Thoracic aorta (tissue), 2 donors: Measurements from ENCODE around the gene C10orf90. TPM values are rescaled to one million over a fixed set of nuclear protein-coding genes. Genes with fewer than 3 reads are reported as not detected.

ENCODE experiments used
- ATAC-seq: fragments of 150-250 bp; one replicate; pipeline ENCODE4 v1.8.0; 2017; ENCODE audit warnings: low read depth; ENCODE audit not compliant: insufficient number of reproducible peaks, low FRiP score
- DNase-seq: peaks from one replicate; pipeline ENCODE4 v3.0.0-alpha.2; 2020; ENCODE audit warnings: low spot score
- H3K27ac ChIP-seq, 2 donors: fragments of 200-600 bp; sonication (generic); 1 replicate in 1 of 2; 2 replicates in 1 of 2; pipeline ENCODE4 v1.5.1; 2016; ENCODE audit warnings: mild to moderate bottlenecking in 2 of 2, moderate library complexity in 2 of 2
- H3K27me3 ChIP-seq: fragments of 200-600 bp; sonication (generic); replicated peaks from 2 replicates; pipeline ENCODE4 v1.6.0; 2016; ENCODE audit warnings: mild to moderate bottlenecking; ENCODE audit not compliant: insufficient read depth
- H3K36me3 ChIP-seq: fragments of 200-600 bp; sonication (generic); one replicate; pipeline ENCODE4 v1.5.1; 2016
- H3K4me1 ChIP-seq, 2 donors: fragments of 200-600 bp; sonication (generic); 1 replicate in 1 of 2; 2 replicates in 1 of 2; pipeline versions ENCODE4 v1.5.1 to v1.6.0; 2016; ENCODE audit warnings: low read depth in 2 of 2, mild to moderate bottlenecking in 1 of 2; ENCODE audit not compliant: control insufficient read depth in 1 of 2
- H3K4me3 ChIP-seq: fragments of 200-600 bp; sonication (generic); 2 replicates; pipeline ENCODE4 v1.5.1; 2016; ENCODE audit warnings: mild to moderate bottlenecking
- H3K9me3 ChIP-seq: fragments of 200-600 bp; sonication (generic); 2 replicates; pipeline ENCODE4 v1.5.1; 2016
- CTCF ChIP-seq: fragments of 200-600 bp; sonication (generic); IDR thresholded peaks from one replicate; pipeline ENCODE4 v1.5.1; 2019; ENCODE audit warnings: antibody characterized with exemption
- total RNA-seq, 2 donors: library from RNA; depleted of rRNA; stranded (reverse); fragments of >200 nt; gene quantifications; one replicate each; pipeline versions ENCODE4 v1.1.0 to v1.2.3, GENCODE V29; 2016

The C10orf90 gene
- total RNA-seq, 2 donors from 2014 or later = not detected

- no peak overlapping the region for H3K27ac ChIP-seq
- H3K27me3 ChIP-seq = no peaks in the 10 kb centered on the region
- H3K36me3 ChIP-seq = no peaks in the 10 kb centered on the region
- H3K4me1 ChIP-seq = no peaks in the 10 kb centered on the region
- DNase-seq = no peak
- TF ChIP-seq CTCF = no peak
- no peak for ATAC-seq
- no peaks in the 10 kb centered on the region for H3K9me3 ChIP-seq
- H3K4me3 ChIP-seq = no peak overlapping the region
These were observed 142.7 kb downstream of the C10orf90 start for GRCh38 chr10:126527645-126528314.

GRCh38 chr10:126525326-126525725 lies 145.2 kb downstream of the C10orf90 start:
- ATAC-seq (no peak), DNase-seq (no peak)
- H3K4me1 ChIP-seq = no peaks in the 10 kb centered on the region
- H3K4me3 ChIP-seq = no peak overlapping the region
- no peak overlapping the region for H3K27ac ChIP-seq
- no peaks in the 10 kb centered on the region for H3K36me3 ChIP-seq
- H3K27me3 ChIP-seq = no peaks in the 10 kb centered on the region
- TF ChIP-seq CTCF = no peak
- no peaks in the 10 kb centered on the region for H3K9me3 ChIP-seq

GRCh38 chr10:126524526-126524925 lies 146.0 kb downstream of the C10orf90 start:
- Histone ChIP-seq H3K27ac (no peak overlapping the region), H3K4me3 (no peak overlapping the region), H3K9me3 (no peaks in the 10 kb centered on the region), H3K36me3 (no peaks in the 10 kb centered on the region), H3K4me1 (no peaks in the 10 kb centered on the region), H3K27me3 (no peaks in the 10 kb centered on the region)
- TF ChIP-seq CTCF = no peak
- no peak for ATAC-seq
- no peak for DNase-seq

GRCh38 chr10:126523071-126523470 lies 147.4 kb downstream of the C10orf90 start:
- ATAC-seq (no peak), DNase-seq (no peak)
- H3K9me3 ChIP-seq = no peaks in the 10 kb centered on the region
- H3K4me1 ChIP-seq = no peaks in the 10 kb centered on the region
- H3K27me3 ChIP-seq = no peaks in the 10 kb centered on the region
- H3K27ac ChIP-seq = no peak overlapping the region
- no peaks in the 10 kb centered on the region for H3K36me3 ChIP-seq
- H3K4me3 ChIP-seq = no peak overlapping the region
- no peak for TF ChIP-seq CTCF

GRCh38 chr10:126521399-126521798 lies 149.1 kb downstream of the C10orf90 start:
- H3K27ac ChIP-seq = no peak overlapping the region
- no peak overlapping the region for H3K4me3 ChIP-seq
- H3K36me3 ChIP-seq = no peaks in the 10 kb centered on the region
- no peaks in the 10 kb centered on the region for H3K4me1 ChIP-seq
- no peak for TF ChIP-seq CTCF
- DNase-seq (no peak), ATAC-seq (no peak)
- H3K27me3 ChIP-seq = no peaks in the 10 kb centered on the region
- H3K9me3 ChIP-seq = no peaks in the 10 kb centered on the region
